ENCODE results near the gene GC. TPM values are rescaled to one million over a fixed set of nuclear protein-coding genes. Genes with fewer than 3 reads are reported as not detected.

The GC gene
- total and polyA plus RNA-seq, 9 of the 15 experiments (the other 6 are each of a cell fraction or from before 2014, with no cell fraction given): 0.44 TPM; not detected in 8

DNA sequence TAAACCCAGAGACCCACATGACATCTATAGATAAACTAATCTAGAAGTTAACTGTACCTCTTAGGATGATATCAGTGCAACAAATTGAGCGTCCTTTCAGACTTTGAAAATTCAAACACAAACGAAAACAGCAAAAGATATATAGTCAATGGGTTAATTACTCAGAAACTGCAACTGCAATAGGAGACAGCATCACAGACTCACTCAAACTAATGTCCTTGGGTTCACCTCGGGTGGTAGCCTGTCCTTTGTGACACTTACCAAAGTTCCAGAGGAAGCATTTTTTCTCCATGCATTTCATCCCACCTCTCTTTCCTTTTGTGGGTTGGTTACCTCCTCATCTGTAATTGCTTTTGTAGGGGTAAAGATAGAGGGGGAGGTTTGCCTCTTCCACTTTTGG lies 9.7 kb downstream of the GC start:
- Histone ChIP-seq H3K9me3 (replicated peaks; ENCODE audit: control insufficient read depth, insufficient read depth, low read depth, low read length) (no peaks in the 10 kb centered on the region), H3K79me2 (ENCODE audit: control insufficient read depth, insufficient read depth, low read length) (no peaks in the 10 kb centered on the region), H3K9me1 (ENCODE audit: control insufficient read depth, insufficient read depth, low read length) (no peaks in the 10 kb centered on the region), H2AFZ (ENCODE audit: low read depth, low read length) (no peak overlapping the region), H3K27ac (ENCODE audit: extremely low read depth, low read depth, low read length) (no peak overlapping the region), H3K4me2 (ENCODE audit: insufficient read depth, low read length) (no peak overlapping the region), H3K4me1 (replicated peaks in 1 of 2; ENCODE audit: control insufficient read depth in 2 of 2, insufficient read depth in 2 of 2, low read length in 2 of 2) (no peaks in the 10 kb centered on the region), H3K9ac (ENCODE audit: insufficient read depth in 1 of 2, low read depth in 2 of 2, low read length in 2 of 2) (no peak overlapping the region), H3K27me3 (ENCODE audit: control insufficient read depth in 2 of 2, insufficient read depth in 2 of 2, low read length in 2 of 2) (no peaks in the 10 kb centered on the region), H3K4me3 (no peak overlapping the region), H3K36me3 (ENCODE audit: control insufficient read depth, insufficient read depth, low read length) (no peaks in the 10 kb centered on the region), H4K20me1 (replicated peaks; ENCODE audit: control insufficient read depth, insufficient read depth, low read length) (no peaks in the 10 kb centered on the region)
- BruUV-seq (replicated peaks): no TSS peak
- DNase-seq (ENCODE audit: extremely low read depth in 1 of 4, low spot score in 3 of 4): no peak
- intact Hi-C loops (cut with micrococcal nuclease): loop anchor here (5.0 kb wide), 1 partner anchor 528 kb away; no protein-coding TSS in a partner anchor
- FAIRE-seq: no peak
- TF ChIP-seq ZNF75A (CRISPR knock-in tag; IDR thresholded peaks at IDR 0.05): no peak
- TF ChIP-seq ZNF696 (CRISPR knock-in tag; conservative IDR thresholded peaks at IDR 0.05): no peak
- TF ChIP-seq SP2 (IDR thresholded peaks at IDR 0.05; ENCODE audit: extremely low read depth, low read depth, low read length, poor library complexity, severe bottlenecking): no peak
- no peak for TF ChIP-seq FOXK1 (CRISPR knock-in tag; IDR thresholded peaks at IDR 0.05; ENCODE audit: borderline replicate concordance)
- ChIA-PET CTCF (ENCODE audit: low intra/inter-chr PET ratio) (no interaction called here), POLR2A (no interaction called here)
- no peak for ATAC-seq
- in situ Hi-C loops (cut with MboI): loop anchor here (25.0 kb wide), 2 partner anchors 163 to 513 kb away; no protein-coding TSS in a partner anchor
- WGBS (ENCODE audit: insufficient coverage, low coverage, missing lambda C conversion rate): 0% methylated on average over 3 of the region's 3 CpGs

DNA sequence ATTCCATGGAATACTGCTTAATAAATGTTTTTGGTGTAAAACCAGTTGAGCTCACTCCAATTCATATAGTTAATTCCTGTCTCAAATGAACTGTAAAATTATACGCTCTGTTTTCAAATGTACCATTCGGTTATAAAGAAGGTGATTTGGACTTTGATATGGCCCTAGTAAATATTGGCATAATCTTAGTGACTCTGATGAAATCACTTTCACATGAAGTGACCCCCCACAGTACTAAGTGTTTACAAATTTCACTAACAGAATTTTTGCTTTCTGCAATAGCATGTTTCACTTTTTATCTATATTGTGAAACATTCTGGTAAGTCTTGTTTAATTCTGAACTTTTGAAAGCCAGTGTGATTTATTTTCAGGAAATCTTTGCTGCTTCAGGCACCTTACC lies 10.9 kb downstream of the GC start:
- Histone ChIP-seq H3K36me3 (ENCODE audit: control insufficient read depth, insufficient read depth, low read length) (no peaks in the 10 kb centered on the region), H3K9me1 (ENCODE audit: control insufficient read depth, insufficient read depth, low read length) (no peaks in the 10 kb centered on the region), H3K27ac (ENCODE audit: extremely low read depth, low read depth, low read length) (no peak overlapping the region), H2AFZ (ENCODE audit: low read depth, low read length) (no peak overlapping the region), H3K4me3 (no peak overlapping the region), H4K20me1 (replicated peaks; ENCODE audit: control insufficient read depth, insufficient read depth, low read length) (no peaks in the 10 kb centered on the region), H3K79me2 (ENCODE audit: control insufficient read depth, insufficient read depth, low read length) (no peaks in the 10 kb centered on the region), H3K4me2 (ENCODE audit: insufficient read depth, low read length) (no peak overlapping the region), H3K9me3 (replicated peaks; ENCODE audit: control insufficient read depth, insufficient read depth, low read depth, low read length) (no peaks in the 10 kb centered on the region), H3K27me3 (ENCODE audit: control insufficient read depth in 2 of 2, insufficient read depth in 2 of 2, low read length in 2 of 2) (no peaks in the 10 kb centered on the region), H3K9ac (ENCODE audit: insufficient read depth in 1 of 2, low read depth in 2 of 2, low read length in 2 of 2) (no peak overlapping the region), H3K4me1 (replicated peaks in 1 of 2; ENCODE audit: control insufficient read depth in 2 of 2, insufficient read depth in 2 of 2, low read length in 2 of 2) (no peaks in the 10 kb centered on the region)
- in situ Hi-C loops (cut with MboI) (loop anchor here (25.0 kb wide), 2 partner anchors 164 to 514 kb away; no protein-coding TSS in a partner anchor), intact Hi-C loops (cut with micrococcal nuclease) (loop anchor here (5.0 kb wide), 1 partner anchor 529 kb away; no protein-coding TSS in a partner anchor)
- no TSS peak for BruUV-seq (replicated peaks)
- CTCF ChIA-PET (ENCODE audit: low intra/inter-chr PET ratio): interaction anchor here (1.2 to 1.4 kb wide), 2 partner anchors 168 to 513 kb away, joined by 3 to 4 read pairs; no protein-coding TSS in a partner anchor
- WGBS (ENCODE audit: insufficient coverage, low coverage, missing lambda C conversion rate): 41% methylated on average over 2 of the region's 2 CpGs
- ATAC-seq: no peak
- no peak for FAIRE-seq
- POLR2A ChIA-PET: interaction anchor here (0.9 kb wide), 1 partner anchor 164 kb away, joined by 3 read pairs; no protein-coding TSS in a partner anchor
- no peak for DNase-seq (ENCODE audit: extremely low read depth in 1 of 4, low spot score in 3 of 4)
- TF ChIP-seq PRMT5 (CRISPR knock-in tag; IDR thresholded peaks at IDR 0.05) (no peak), ZBTB5 (IDR thresholded peaks at IDR 0.05) (no peak), ZC3H11A (IDR thresholded peaks at IDR 0.05; ENCODE audit: low read depth, low read length) (no peak), BCLAF1 (IDR thresholded peaks at IDR 0.05; ENCODE audit: borderline replicate concordance in 1 of 2, control insufficient read depth in 1 of 2, low read depth in 2 of 2, low read length in 1 of 2) (no peak), ZNF764 (CRISPR knock-in tag; IDR thresholded peaks at IDR 0.05; ENCODE audit: low read depth) (no peak), POLR2B (IDR thresholded peaks at IDR 0.05; ENCODE audit: low read depth, partially characterized antibody) (no peak), ETV1 (tag; conservative IDR thresholded peaks at IDR 0.05; ENCODE audit: low read depth) (no peak)

All from K562 (cell line).